Measurements from ENCODE around the gene CHST14.
A peak's percentile ranks its signal among the peaks of the same experiment; 100 is the strongest.

Gene CHST14

GRCh38 chr15:40461958-40462357 lies 8.8 kb upstream of the CHST14 start:
- ATAC-seq (ENCODE audit: low read depth) (no peak), DNase-seq (ENCODE audit: low spot score in 2 of 2) (no peak)
- H3K9me3 Mint-ChIP-seq = no peaks in the 10 kb centered on the region
- H3K36me3 Mint-ChIP-seq = peaks cover 9% of the 10 kb centered on the region
- H3K4me1 Mint-ChIP-seq = no peaks in the 10 kb centered on the region
- H3K4me3 Mint-ChIP-seq = no peak overlapping the region
- no peaks in the 10 kb centered on the region for H3K27me3 Mint-ChIP-seq
- no peak overlapping the region for H3K27ac Mint-ChIP-seq

GRCh38 chr15:40463279-40463678 lies 7.5 kb upstream of the CHST14 start:
- peaks cover 9% of the 10 kb centered on the region for H3K36me3 Mint-ChIP-seq
- ATAC-seq (ENCODE audit: low read depth) (no peak), DNase-seq (ENCODE audit: low spot score in 2 of 2) (no peak)
- H3K4me1 Mint-ChIP-seq = no peaks in the 10 kb centered on the region
- H3K27ac Mint-ChIP-seq = no peak overlapping the region
- H3K27me3 Mint-ChIP-seq = no peaks in the 10 kb centered on the region
- H3K4me3 Mint-ChIP-seq = no peak overlapping the region
- no peaks in the 10 kb centered on the region for H3K9me3 Mint-ChIP-seq

GRCh38 chr15:40463886-40464545 lies 6.8 kb upstream of the CHST14 start:
- Mint-ChIP-seq H3K9me3 (no peaks in the 10 kb centered on the region), H3K4me1 (no peaks in the 10 kb centered on the region), H3K4me3 (no peak overlapping the region), H3K27me3 (no peaks in the 10 kb centered on the region), H3K36me3 (peaks cover 9% of the 10 kb centered on the region), H3K27ac (peak overlapping the region; percentile 18)
- no peak for ATAC-seq (ENCODE audit: low read depth)
- DNase-seq (ENCODE audit: low spot score in 2 of 2) = no peak

- ATAC-seq (ENCODE audit: low read depth) (no peak), DNase-seq (ENCODE audit: low spot score in 2 of 2) (no peak)
- H3K36me3 Mint-ChIP-seq = peaks cover 6% of the 10 kb centered on the region
- no peaks in the 10 kb centered on the region for H3K9me3 Mint-ChIP-seq
- peak overlapping the region; percentile 18 for H3K27ac Mint-ChIP-seq
- H3K27me3 Mint-ChIP-seq = no peaks in the 10 kb centered on the region
- no peak overlapping the region for H3K4me3 Mint-ChIP-seq
- H3K4me1 Mint-ChIP-seq = peaks cover 3% of the 10 kb centered on the region
Measured at GRCh38 chr15:40464595-40465185, 6.1 kb upstream of the CHST14 start.

GRCh38 chr15:40465939-40466338 lies 4.8 kb upstream of the CHST14 start:
- peaks cover 5% of the 10 kb centered on the region for H3K36me3 Mint-ChIP-seq
- peaks cover 3% of the 10 kb centered on the region for H3K4me1 Mint-ChIP-seq
- DNase-seq (ENCODE audit: low spot score in 2 of 2) (no peak), ATAC-seq (ENCODE audit: low read depth) (no peak)
- no peaks in the 10 kb centered on the region for H3K9me3 Mint-ChIP-seq
- no peak overlapping the region for H3K4me3 Mint-ChIP-seq
- no peaks in the 10 kb centered on the region for H3K27me3 Mint-ChIP-seq
- no peak overlapping the region for H3K27ac Mint-ChIP-seq

GRCh38 chr15:40466426-40467260 lies 4.1 kb upstream of the CHST14 start:
- H3K4me1 Mint-ChIP-seq = peaks cover 5% of the 10 kb centered on the region
- no peaks in the 10 kb centered on the region for H3K27me3 Mint-ChIP-seq
- H3K4me3 Mint-ChIP-seq = no peak overlapping the region
- H3K36me3 Mint-ChIP-seq = peaks cover 5% of the 10 kb centered on the region
- ATAC-seq (ENCODE audit: low read depth) = no peak
- H3K9me3 Mint-ChIP-seq = no peaks in the 10 kb centered on the region
- H3K27ac Mint-ChIP-seq = peak overlapping the region; percentile 51
- DNase-seq (ENCODE audit: low spot score in 2 of 2) = no peak

GRCh38 chr15:40467261-40467615 lies 3.5 kb upstream of the CHST14 start:
- Mint-ChIP-seq H3K27me3 (no peaks in the 10 kb centered on the region), H3K36me3 (peaks cover 5% of the 10 kb centered on the region), H3K4me1 (peaks cover 11% of the 10 kb centered on the region), H3K4me3 (no peak overlapping the region), H3K9me3 (no peaks in the 10 kb centered on the region), H3K27ac (peak overlapping the region; percentile 45)
- no peak for DNase-seq (ENCODE audit: low spot score in 2 of 2)
- ATAC-seq (ENCODE audit: low read depth) = no peak

DNA sequence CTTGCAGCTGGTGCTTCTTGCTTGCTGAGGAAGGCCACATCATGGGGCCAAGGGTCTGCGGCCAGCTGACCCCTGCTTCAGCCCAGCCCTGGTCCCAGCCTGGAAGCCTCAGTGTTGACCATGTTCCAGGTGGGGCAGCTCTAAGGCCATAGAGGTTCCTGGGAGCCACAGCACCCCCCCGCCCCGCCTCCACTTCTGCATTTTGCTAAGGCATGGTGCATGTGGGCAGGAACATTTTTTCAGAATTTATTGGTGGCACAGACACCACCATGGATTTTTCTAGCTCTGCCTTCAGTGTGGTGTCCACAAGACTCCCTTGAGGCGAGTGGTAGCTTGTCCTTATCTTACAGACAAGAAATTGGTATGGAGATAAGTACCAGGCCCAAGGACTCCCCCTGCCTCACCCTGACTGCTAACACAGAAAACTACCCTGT lies 1.9 kb upstream of the CHST14 start:
- Mint-ChIP-seq H3K4me3 (no peak overlapping the region), H3K27ac (peak overlapping the region; percentile 35), H3K4me1 (peaks cover 11% of the 10 kb centered on the region), H3K9me3 (no peaks in the 10 kb centered on the region), H3K36me3 (peaks cover 5% of the 10 kb centered on the region), H3K27me3 (no peaks in the 10 kb centered on the region)
- ATAC-seq (ENCODE audit: low read depth) = no peak
- no peak for DNase-seq (ENCODE audit: low spot score in 2 of 2)

DNA sequence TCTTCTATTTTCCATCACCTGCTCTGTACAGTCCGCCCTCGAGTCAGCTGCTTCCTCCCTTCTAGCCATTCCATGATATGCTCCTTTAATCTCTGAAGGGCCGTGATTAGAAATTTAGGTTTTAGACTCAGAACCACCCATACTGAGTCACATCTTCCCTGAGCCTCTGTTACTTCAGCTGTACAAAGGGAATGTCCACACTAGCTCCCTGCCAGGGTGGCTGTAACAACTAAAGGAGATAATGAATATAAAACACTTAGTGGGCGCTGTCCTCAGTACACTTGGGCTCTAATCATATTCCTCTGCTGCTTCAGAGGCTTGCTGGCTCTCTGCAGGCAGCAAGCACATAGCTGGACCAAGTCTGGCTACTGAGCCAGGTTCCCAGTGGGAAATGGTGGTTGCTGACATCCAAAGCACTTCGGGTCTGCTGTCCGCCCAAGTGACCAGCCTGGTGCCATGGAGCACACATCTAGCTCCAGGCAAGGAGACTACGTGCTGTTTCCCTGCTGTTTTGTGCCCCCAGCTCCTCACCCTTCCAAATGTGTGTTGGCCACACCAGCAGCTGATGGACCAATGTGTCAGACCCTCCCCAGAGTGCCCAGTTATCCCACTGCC lies 901 bp upstream of the CHST14 start:
- no peaks in the 10 kb centered on the region for H3K27me3 Mint-ChIP-seq
- H3K27ac Mint-ChIP-seq = peak overlapping the region; percentile 35
- H3K4me3 Mint-ChIP-seq = peak overlapping the region; percentile 64
- H3K4me1 Mint-ChIP-seq = peaks cover 11% of the 10 kb centered on the region
- ATAC-seq (ENCODE audit: low read depth) (no peak), DNase-seq (ENCODE audit: low spot score in 2 of 2) (no peak)
- peaks cover 5% of the 10 kb centered on the region for H3K36me3 Mint-ChIP-seq
- H3K9me3 Mint-ChIP-seq = no peaks in the 10 kb centered on the region

GRCh38 chr15:40471105-40471807 lies 472 bp downstream of the CHST14 start:
- DNase-seq (ENCODE audit: low spot score in 2 of 2) (peak; percentile 6 to 40), ATAC-seq (ENCODE audit: low read depth) (peak; percentile 35)
- peaks cover 2% of the 10 kb centered on the region for H3K36me3 Mint-ChIP-seq
- H3K9me3 Mint-ChIP-seq = no peaks in the 10 kb centered on the region
- peak overlapping the region; percentile 84 for H3K4me3 Mint-ChIP-seq
- H3K27me3 Mint-ChIP-seq = no peaks in the 10 kb centered on the region
- peaks cover 11% of the 10 kb centered on the region for H3K4me1 Mint-ChIP-seq
- H3K27ac Mint-ChIP-seq = peak overlapping the region; percentile 75

DNA sequence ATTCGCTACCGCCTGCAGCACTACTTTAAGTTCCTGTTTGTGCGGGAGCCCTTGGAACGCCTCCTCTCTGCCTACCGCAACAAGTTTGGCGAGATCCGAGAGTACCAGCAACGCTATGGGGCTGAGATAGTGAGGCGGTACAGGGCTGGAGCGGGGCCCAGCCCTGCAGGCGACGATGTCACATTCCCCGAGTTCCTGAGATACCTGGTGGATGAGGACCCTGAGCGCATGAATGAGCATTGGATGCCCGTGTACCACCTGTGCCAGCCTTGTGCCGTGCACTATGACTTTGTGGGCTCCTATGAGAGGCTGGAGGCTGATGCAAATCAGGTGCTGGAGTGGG lies 995 bp downstream of the CHST14 start:
- ATAC-seq (ENCODE audit: low read depth) (peak; percentile 43), DNase-seq (ENCODE audit: low spot score in 2 of 2) (peak in 1 of 2 donors; percentile 14)
- H3K4me1 Mint-ChIP-seq = peaks cover 11% of the 10 kb centered on the region
- peak overlapping the region; percentile 75 for H3K27ac Mint-ChIP-seq
- H3K27me3 Mint-ChIP-seq = no peaks in the 10 kb centered on the region
- no peaks in the 10 kb centered on the region for H3K36me3 Mint-ChIP-seq
- peak overlapping the region; percentile 84 for H3K4me3 Mint-ChIP-seq
- no peaks in the 10 kb centered on the region for H3K9me3 Mint-ChIP-seq

GRCh38 chr15:40472171-40472727 lies 1.5 kb downstream of the CHST14 start:
- Mint-ChIP-seq H3K27ac (peak overlapping the region; percentile 75), H3K4me3 (peak overlapping the region; percentile 84), H3K9me3 (no peaks in the 10 kb centered on the region), H3K4me1 (peaks cover 11% of the 10 kb centered on the region), H3K36me3 (no peaks in the 10 kb centered on the region), H3K27me3 (no peaks in the 10 kb centered on the region)
- DNase-seq (ENCODE audit: low spot score in 2 of 2) (no peak), ATAC-seq (ENCODE audit: low read depth) (no peak)

GRCh38 chr15:40474581-40474980 lies 3.8 kb downstream of the CHST14 start:
- ATAC-seq (ENCODE audit: low read depth) (no peak), DNase-seq (ENCODE audit: low spot score in 2 of 2) (no peak)
- peaks cover 4% of the 10 kb centered on the region for H3K27me3 Mint-ChIP-seq
- no peak overlapping the region for H3K4me3 Mint-ChIP-seq
- no peaks in the 10 kb centered on the region for H3K36me3 Mint-ChIP-seq
- H3K9me3 Mint-ChIP-seq = no peaks in the 10 kb centered on the region
- H3K4me1 Mint-ChIP-seq = peaks cover 9% of the 10 kb centered on the region
- H3K27ac Mint-ChIP-seq = no peak overlapping the region

Data from memory B cell (primary cell).